HEK293T (cell line): ENCODE measurements around the gene MAML2.

Experiments
- BHLHE40 ChIP-seq: fragments of 450-650 bp; IDR thresholded peaks from 2 replicates; pipeline ENCODE4 v1.6.1; 2016; ENCODE audit warnings: mild to moderate bottlenecking, moderate library complexity, borderline replicate concordance
- SP1 ChIP-seq: fragments of 450-650 bp; IDR thresholded peaks from 2 replicates; pipeline ENCODE4 v1.6.1; 2017
- SUZ12 ChIP-seq: fragments of 450-650 bp; IDR thresholded peaks from 2 replicates; pipeline ENCODE4 v1.6.1; 2016; ENCODE audit warnings: mild to moderate bottlenecking

- TF ChIP-seq BHLHE40 (no peak), SP1 (no peak), SUZ12 (no peak)
These were observed 41.2 kb downstream of the MAML2 start for GRCh38 chr11:96301818-96302217.
